ENCODE measurements around the gene MAN2C1. TPM values are rescaled to one million over a fixed set of nuclear protein-coding genes. Genes with fewer than 3 reads are reported as not detected.

Gene MAN2C1
- total RNA-seq: 47.5 and 104 TPM in 2 replicates

- TF ChIP-seq, protein P1, sequence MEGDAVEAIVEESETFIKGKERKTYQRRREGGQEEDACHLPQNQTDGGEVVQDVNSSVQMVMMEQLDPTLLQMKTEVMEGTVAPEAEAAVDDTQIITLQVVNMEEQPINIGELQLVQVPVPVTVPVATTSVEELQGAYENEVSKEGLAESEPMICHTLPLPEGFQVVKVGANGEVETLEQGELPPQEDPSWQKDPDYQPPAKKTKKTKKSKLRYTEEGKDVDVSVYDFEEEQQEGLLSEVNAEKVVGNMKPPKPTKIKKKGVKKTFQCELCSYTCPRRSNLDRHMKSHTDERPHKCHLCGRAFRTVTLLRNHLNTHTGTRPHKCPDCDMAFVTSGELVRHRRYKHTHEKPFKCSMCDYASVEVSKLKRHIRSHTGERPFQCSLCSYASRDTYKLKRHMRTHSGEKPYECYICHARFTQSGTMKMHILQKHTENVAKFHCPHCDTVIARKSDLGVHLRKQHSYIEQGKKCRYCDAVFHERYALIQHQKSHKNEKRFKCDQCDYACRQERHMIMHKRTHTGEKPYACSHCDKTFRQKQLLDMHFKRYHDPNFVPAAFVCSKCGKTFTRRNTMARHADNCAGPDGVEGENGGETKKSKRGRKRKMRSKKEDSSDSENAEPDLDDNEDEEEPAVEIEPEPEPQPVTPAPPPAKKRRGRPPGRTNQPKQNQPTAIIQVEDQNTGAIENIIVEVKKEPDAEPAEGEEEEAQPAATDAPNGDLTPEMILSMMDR (conservative IDR thresholded peaks at IDR 0.05; ENCODE audit: low read depth, low read length): peak; percentile 75
Measured at GRCh38 chr15:75367913-75368688, at the start of gene MAN2C1. TSS of gene MAN2C1 (minus strand) at chr15:75368607. CDS start at chr15:75368583, 24 bp downstream.

GRCh38 chr15:75416584-75416983 lies 48.2 kb upstream of the MAN2C1 start:
- TF ChIP-seq, protein P1 (conservative IDR thresholded peaks at IDR 0.05; ENCODE audit: low read depth, low read length): no peak
- no peak overlapping the region for H3K4me3 ChIP-seq (ENCODE audit: low read depth, low read length)
- DNase-seq (ENCODE audit: low read depth): no peak

More at GRCh38 chr15:75367913-75368688, at the start of gene MAN2C1:
- peak within 1 kb of the TSS; percentile 67 for H3K4me3 ChIP-seq (ENCODE audit: low read depth, low read length)
- peak; percentile 69 for DNase-seq (ENCODE audit: low read depth)

DNA sequence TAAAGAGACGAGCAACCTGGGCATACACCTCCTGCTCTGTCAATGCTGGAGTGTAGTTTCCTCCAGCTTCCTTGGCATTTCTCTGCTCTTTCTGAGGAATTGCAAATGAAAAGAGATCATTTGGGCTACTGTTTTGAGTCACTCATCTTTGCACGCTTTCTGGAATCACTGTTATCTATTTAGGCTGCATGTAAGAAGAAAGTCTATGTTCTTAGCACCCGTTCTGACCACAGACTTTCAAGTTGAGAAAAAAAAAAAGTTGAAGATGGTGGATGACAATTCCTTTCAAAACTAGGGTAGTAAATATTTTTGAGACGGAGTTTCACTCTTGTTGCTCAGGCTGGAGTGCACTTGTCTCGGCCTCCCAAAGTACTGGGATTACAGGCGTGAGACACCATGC lies 41.8 kb upstream of the MAN2C1 start:
- DNase-seq (ENCODE audit: low read depth): no peak
- no peak overlapping the region for H3K4me3 ChIP-seq (ENCODE audit: low read depth, low read length)
- TF ChIP-seq, protein P1 (conservative IDR thresholded peaks at IDR 0.05; ENCODE audit: low read depth, low read length): no peak

DNA sequence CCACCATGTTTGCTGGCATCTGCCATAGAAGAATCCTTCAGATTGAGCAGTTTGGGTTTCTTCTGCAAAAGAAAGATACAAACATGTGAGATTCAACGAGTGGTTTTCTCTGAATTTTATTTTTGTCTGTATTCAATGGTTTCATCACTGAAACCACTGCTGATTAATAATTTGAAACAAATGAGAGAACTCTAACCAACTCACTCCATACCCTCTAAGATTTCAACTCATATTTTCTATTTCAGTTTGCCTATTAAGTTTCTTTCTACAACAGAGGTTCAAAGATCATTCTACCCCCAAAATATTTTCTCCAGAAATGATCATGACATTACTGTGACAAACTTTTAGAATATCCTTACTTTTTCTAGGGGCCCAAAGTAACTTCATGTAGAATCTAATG lies 38.7 kb upstream of the MAN2C1 start:
- H3K4me3 ChIP-seq (ENCODE audit: low read depth, low read length): no peak overlapping the region
- TF ChIP-seq, protein P1 (conservative IDR thresholded peaks at IDR 0.05; ENCODE audit: low read depth, low read length): no peak
- DNase-seq (ENCODE audit: low read depth): no peak

DNA sequence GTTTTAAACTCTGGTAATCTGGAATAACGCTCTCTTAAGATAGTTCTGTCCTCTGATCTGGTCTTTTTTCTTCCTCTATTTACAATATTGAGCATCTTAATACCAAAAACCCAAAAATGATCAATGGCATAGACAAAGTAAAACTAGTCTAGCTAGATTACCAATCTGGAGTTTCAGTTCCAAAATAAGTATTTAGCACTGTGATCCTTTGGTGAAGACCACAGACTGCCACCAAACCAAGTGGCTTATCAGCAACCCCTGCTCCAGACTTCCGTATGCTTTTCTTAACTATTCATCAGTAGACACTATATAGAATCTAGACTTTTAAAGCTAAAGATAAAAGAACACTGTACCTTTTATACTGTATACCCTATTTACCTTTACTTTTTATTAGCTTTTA lies 35.5 kb upstream of the MAN2C1 start:
- TF ChIP-seq, protein P1 (conservative IDR thresholded peaks at IDR 0.05; ENCODE audit: low read depth, low read length): no peak
- no peak for DNase-seq (ENCODE audit: low read depth)
- H3K4me3 ChIP-seq (ENCODE audit: low read depth, low read length): no peak overlapping the region

- TF ChIP-seq, protein P1 (conservative IDR thresholded peaks at IDR 0.05; ENCODE audit: low read depth, low read length): no peak
- no peak for DNase-seq (ENCODE audit: low read depth)
- no peak overlapping the region for H3K4me3 ChIP-seq (ENCODE audit: low read depth, low read length)
Measured at GRCh38 chr15:75397494-75397893, 29.1 kb upstream of the MAN2C1 start.
